ENCODE data around the gene BGN. TPM values are rescaled to one million over a fixed set of nuclear protein-coding genes. Genes with fewer than 3 reads are reported as not detected.

Gene BGN
- total and polyA plus RNA-seq, 10 of the 15 experiments (the other 5 are each of a cell fraction or from before 2014, with no cell fraction given) = 0.06 to 0.18 (median 0.12) TPM; not detected in 7

GRCh38 chrX:153481043-153481442, 13.7 kb upstream of the BGN start:
- H4K20me1 ChIP-seq (ENCODE audit: control insufficient read depth, insufficient read depth) = no peaks in the 10 kb centered on the region
- no peak for TF ChIP-seq TARDBP (IDR thresholded peaks at IDR 0.05; ENCODE audit: borderline replicate concordance)
- no peak for TF ChIP-seq SMAD1 (IDR thresholded peaks at IDR 0.05; ENCODE audit: low read depth, partially characterized antibody)
- no peak for TF ChIP-seq NFYB (IDR thresholded peaks at IDR 0.05; ENCODE audit: insufficient read depth, low read depth, low read length)
- TF ChIP-seq MAX (IDR thresholded peaks at IDR 0.05; ENCODE audit: low read depth, low read length) = no peak
- TF ChIP-seq RELA (IDR thresholded peaks at IDR 0.05; ENCODE audit: borderline replicate concordance, partially characterized antibody) = no peak
- no peak for TF ChIP-seq POLR2A (IDR thresholded peaks at IDR 0.05; ENCODE audit: low read depth, low read length)
- TF ChIP-seq RCOR1 (conservative IDR thresholded peaks at IDR 0.05; ENCODE audit: low read depth, low read length) = no peak
- TF ChIP-seq CHD2 (IDR thresholded peaks at IDR 0.05; ENCODE audit: borderline replicate concordance, low read depth, low read length) = no peak
- no peak for TF ChIP-seq RB1 (IDR thresholded peaks at IDR 0.05; ENCODE audit: borderline replicate concordance)
- TF ChIP-seq GATAD2B (conservative IDR thresholded peaks at IDR 0.05; ENCODE audit: low read depth) = no peak
- no peak for TF ChIP-seq BACH1 (IDR thresholded peaks at IDR 0.05; ENCODE audit: borderline replicate concordance)
- no peak for TF ChIP-seq PRDM15 (CRISPR knock-in tag; IDR thresholded peaks at IDR 0.05)
- TF ChIP-seq SREBF1 (IDR thresholded peaks at IDR 0.05; ENCODE audit: low read length) = no peak
- TF ChIP-seq IKZF1 (conservative IDR thresholded peaks at IDR 0.05) = no peak
- BruUV-seq (replicated peaks) = no TSS peak
- ChIA-PET POLR2A (no interaction called here), RAD21 (ENCODE audit: unreplicated experiment) (no interaction called here), SMC1A (ENCODE audit: uncharacterized antibody, unreplicated experiment) (no interaction called here), CTCF (no interaction called here)
- H3K4me3 ChIP-seq = no peak overlapping the region
- no peaks in the 10 kb centered on the region for H3K79me2 ChIP-seq (ENCODE audit: control insufficient read depth, insufficient read depth, low read length)
- no peaks in the 10 kb centered on the region for H3K4me1 ChIP-seq (ENCODE audit: control insufficient read depth, insufficient read depth, low read length)
- no peak overlapping the region for H3K4me2 ChIP-seq (ENCODE audit: control insufficient read depth, insufficient read depth)
- H2AFZ ChIP-seq (ENCODE audit: control insufficient read depth, low read depth, low read length) = no peak overlapping the region
- in situ Hi-C loops (cut with MboI) = no loop called here
- DNase-seq (ENCODE audit: low read depth, low spot score) (no peak), ATAC-seq (no peak), FAIRE-seq (no peak)
- H3K9ac ChIP-seq (ENCODE audit: control insufficient read depth, insufficient read depth, low read length) = no peak overlapping the region
- 23% methylated on average over 13 of the region's 13 CpGs for WGBS (ENCODE audit: insufficient coverage, insufficient replicate concordance, low lambda C conversion rate, missing lambda C conversion rate)
- intact Hi-C loops (cut with micrococcal nuclease; ENCODE audit: unreplicated experiment) = no loop called here
- no peaks in the 10 kb centered on the region for H3K36me3 ChIP-seq (ENCODE audit: control insufficient read depth in 2 of 2, insufficient read depth in 2 of 2, low read length in 1 of 2)
- H3K9me3 ChIP-seq (replicated peaks; ENCODE audit: control insufficient read depth, insufficient read depth, low read length) = no peaks in the 10 kb centered on the region
- no peak overlapping the region for H3K27ac ChIP-seq (ENCODE audit: control insufficient read depth, insufficient read depth)
- no peaks in the 10 kb centered on the region for H3K27me3 ChIP-seq (replicated peaks in 1 of 2; ENCODE audit: control insufficient read depth in 2 of 2, insufficient read depth in 2 of 2, low read length in 1 of 2)

All from GM12878 (cell line).